Stimulated activated CD4-positive, alpha-beta T cell treated with anti-CD3 and anti-CD28 coated beads, Interleukin-12 subunit alpha, Interleukin-12 subunit beta, amount 100 ng/mL, for 4 hours (primary cell): ENCODE data around the gene MOCS1.

ENCODE experiments used
- DNase-seq: peaks from one replicate; pipeline ENCODE4 v3.0.0-alpha.2; 2020

The MOCS1 gene

DNA sequence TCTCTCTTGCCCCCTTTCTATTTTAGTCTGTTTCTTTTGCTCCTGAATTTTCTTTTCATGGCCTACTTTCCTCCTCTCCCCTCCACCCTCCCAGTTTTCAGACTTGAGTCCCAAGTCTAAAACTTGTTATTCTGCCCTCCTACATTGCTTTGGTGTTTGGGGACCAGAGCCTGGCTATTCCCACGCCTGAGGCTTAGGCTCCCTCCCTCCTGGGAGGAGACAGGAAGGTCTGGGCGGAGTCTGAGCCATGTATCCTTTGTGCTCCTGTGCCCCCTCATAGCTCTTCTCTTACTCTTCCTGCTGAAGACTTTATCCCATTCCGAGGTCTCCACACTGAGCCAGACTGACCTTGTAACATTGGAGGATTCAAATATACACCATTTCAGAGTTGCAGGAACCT lies 72.6 kb downstream of the MOCS1 start:
- no peak for DNase-seq

DNA sequence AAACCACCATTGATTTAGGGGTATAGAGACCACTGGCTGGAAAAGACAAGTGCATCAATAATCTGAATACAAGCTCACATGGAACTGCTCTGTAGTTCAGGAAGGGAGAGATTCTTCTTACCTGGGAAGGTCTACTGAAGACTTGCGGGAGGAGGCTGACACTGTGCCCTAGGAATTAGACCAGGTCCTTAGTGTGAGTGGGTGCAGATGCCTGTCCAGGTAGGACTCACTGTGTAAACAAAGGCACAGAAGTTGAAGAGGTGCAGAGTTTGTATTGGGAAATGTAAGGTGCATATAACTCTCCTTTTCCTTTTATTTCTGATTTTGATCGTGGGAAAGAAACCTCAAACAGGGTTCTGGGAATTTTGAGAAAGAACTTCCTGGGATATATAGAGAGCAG lies 75.2 kb downstream of the MOCS1 start:
- DNase-seq: no peak

DNA sequence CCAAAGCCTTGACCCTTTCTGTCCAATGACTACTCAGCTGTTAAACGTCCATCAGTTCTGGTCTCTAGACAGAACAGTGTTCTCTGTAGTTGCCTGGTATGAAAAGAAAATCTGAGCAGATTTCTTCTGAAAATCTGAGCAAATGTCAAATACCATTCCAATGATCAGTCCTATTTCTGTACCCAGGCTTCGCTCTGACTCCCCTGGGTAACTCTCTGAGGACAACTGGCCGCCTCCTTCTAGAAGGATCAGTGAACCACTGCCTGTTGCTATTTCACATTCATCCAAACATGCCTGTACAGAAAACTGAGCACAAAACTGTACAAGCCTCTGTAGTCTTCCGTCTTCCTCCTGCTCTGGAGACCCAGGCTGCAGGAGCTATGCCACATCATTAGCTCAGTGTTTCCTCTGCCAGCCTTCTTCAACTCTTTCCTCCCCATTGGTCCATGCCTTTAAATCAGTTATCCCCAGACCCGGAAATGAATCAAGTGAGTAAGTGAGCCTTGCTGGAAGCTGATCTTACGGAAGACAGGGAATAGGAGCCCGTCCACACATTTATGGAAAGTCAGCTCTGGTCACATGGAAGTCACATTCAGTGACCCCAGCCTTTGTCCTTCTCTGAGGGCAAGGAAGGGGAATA lies 78.8 kb downstream of the MOCS1 start:
- no peak for DNase-seq
